Osteocyte (in vitro differentiated cells): ENCODE results near the gene TNIP2. TPM values are rescaled to one million over a fixed set of nuclear protein-coding genes. Genes with fewer than 3 reads are reported as not detected.

Source experiments
- DNase-seq: peaks from one replicate; pipeline ENCODE4 v3.0.0; 2021; ENCODE audit warnings: mixed read lengths; ENCODE audit not compliant: unreplicated experiment; ENCODE audit errors: extremely low spot score
- H3K27ac Mint-ChIP-seq: one replicate; pipeline ENCODE4 v1.8.0; 2021; ENCODE audit warnings: mild to moderate bottlenecking, mixed read lengths; ENCODE audit not compliant: unreplicated experiment
- H3K27me3 Mint-ChIP-seq: one replicate; pipeline ENCODE4 v1.8.0; 2021; ENCODE audit warnings: mixed read lengths; ENCODE audit not compliant: unreplicated experiment
- H3K36me3 Mint-ChIP-seq: one replicate; pipeline ENCODE4 v1.8.0; 2021; ENCODE audit warnings: mixed read lengths; ENCODE audit not compliant: unreplicated experiment
- H3K4me1 Mint-ChIP-seq: one replicate; pipeline ENCODE4 v1.8.0; 2021; ENCODE audit warnings: mixed read lengths; ENCODE audit not compliant: unreplicated experiment
- H3K4me3 Mint-ChIP-seq: one replicate; pipeline ENCODE4 v1.8.0; 2021; ENCODE audit warnings: mild to moderate bottlenecking, moderate library complexity, mixed read lengths; ENCODE audit not compliant: unreplicated experiment
- H3K9me3 Mint-ChIP-seq: one replicate; pipeline ENCODE4 v1.8.0; 2021; ENCODE audit warnings: mixed read lengths; ENCODE audit not compliant: unreplicated experiment
- total RNA-seq: library from RNA; stranded (reverse); gene quantifications from 2 replicates; pipeline ENCODE4 v1.2.1, GENCODE V29; 2021
- TF ChIP-seq, protein P1 (sequence below): fragments of 200-600 bp; sonication (generic); IDR thresholded peaks from 2 replicates; pipeline ENCODE4 v1.5.0; 2021; ENCODE audit warnings: antibody characterized with exemption, mild to moderate bottlenecking, moderate library complexity

Gene TNIP2
- total RNA-seq, 1 donor from 2014 or later = 34.0 TPM

GRCh38 chr4:2715426-2715825 lies 40.7 kb downstream of the TNIP2 start:
- no peaks in the 10 kb centered on the region for H3K27me3 Mint-ChIP-seq
- DNase-seq = no peak
- peaks cover 43% of the 10 kb centered on the region for H3K36me3 Mint-ChIP-seq
- TF ChIP-seq, protein P1, sequence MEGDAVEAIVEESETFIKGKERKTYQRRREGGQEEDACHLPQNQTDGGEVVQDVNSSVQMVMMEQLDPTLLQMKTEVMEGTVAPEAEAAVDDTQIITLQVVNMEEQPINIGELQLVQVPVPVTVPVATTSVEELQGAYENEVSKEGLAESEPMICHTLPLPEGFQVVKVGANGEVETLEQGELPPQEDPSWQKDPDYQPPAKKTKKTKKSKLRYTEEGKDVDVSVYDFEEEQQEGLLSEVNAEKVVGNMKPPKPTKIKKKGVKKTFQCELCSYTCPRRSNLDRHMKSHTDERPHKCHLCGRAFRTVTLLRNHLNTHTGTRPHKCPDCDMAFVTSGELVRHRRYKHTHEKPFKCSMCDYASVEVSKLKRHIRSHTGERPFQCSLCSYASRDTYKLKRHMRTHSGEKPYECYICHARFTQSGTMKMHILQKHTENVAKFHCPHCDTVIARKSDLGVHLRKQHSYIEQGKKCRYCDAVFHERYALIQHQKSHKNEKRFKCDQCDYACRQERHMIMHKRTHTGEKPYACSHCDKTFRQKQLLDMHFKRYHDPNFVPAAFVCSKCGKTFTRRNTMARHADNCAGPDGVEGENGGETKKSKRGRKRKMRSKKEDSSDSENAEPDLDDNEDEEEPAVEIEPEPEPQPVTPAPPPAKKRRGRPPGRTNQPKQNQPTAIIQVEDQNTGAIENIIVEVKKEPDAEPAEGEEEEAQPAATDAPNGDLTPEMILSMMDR = no peak
- peak overlapping the region; percentile 52 for H3K27ac Mint-ChIP-seq
- H3K9me3 Mint-ChIP-seq = peaks cover 3% of the 10 kb centered on the region
- H3K4me3 Mint-ChIP-seq = no peak overlapping the region
- peaks cover 24% of the 10 kb centered on the region for H3K4me1 Mint-ChIP-seq

- Mint-ChIP-seq H3K4me3 (no peak overlapping the region), H3K36me3 (peaks cover 42% of the 10 kb centered on the region), H3K27me3 (no peaks in the 10 kb centered on the region), H3K27ac (peak overlapping the region; percentile 89), H3K9me3 (peaks cover 3% of the 10 kb centered on the region), H3K4me1 (peaks cover 24% of the 10 kb centered on the region)
- TF ChIP-seq, protein P1 = no peak
- no peak for DNase-seq
Observed at GRCh38 chr4:2714918-2715317, 41.2 kb downstream of the TNIP2 start.

- Mint-ChIP-seq H3K4me1 (peaks cover 24% of the 10 kb centered on the region), H3K27me3 (no peaks in the 10 kb centered on the region), H3K36me3 (peaks cover 41% of the 10 kb centered on the region), H3K4me3 (peak overlapping the region; percentile 53), H3K27ac (peak overlapping the region; percentile 89), H3K9me3 (peaks cover 3% of the 10 kb centered on the region)
- TF ChIP-seq, protein P1 = no peak
- DNase-seq = no peak
Observed at GRCh38 chr4:2714061-2714770, 41.9 kb downstream of the TNIP2 start.

GRCh38 chr4:2713337-2713736 lies 42.8 kb downstream of the TNIP2 start:
- TF ChIP-seq, protein P1 = no peak
- Mint-ChIP-seq H3K27ac (peak overlapping the region; percentile 89), H3K4me1 (peaks cover 24% of the 10 kb centered on the region), H3K4me3 (peak overlapping the region; percentile 4), H3K36me3 (peaks cover 32% of the 10 kb centered on the region), H3K9me3 (peaks cover 3% of the 10 kb centered on the region), H3K27me3 (no peaks in the 10 kb centered on the region)
- DNase-seq = no peak

GRCh38 chr4:2712261-2712842 lies 43.8 kb downstream of the TNIP2 start:
- TF ChIP-seq, protein P1 = peak; percentile 48
- no peaks in the 10 kb centered on the region for H3K27me3 Mint-ChIP-seq
- DNase-seq = no peak
- peaks cover 27% of the 10 kb centered on the region for H3K36me3 Mint-ChIP-seq
- H3K9me3 Mint-ChIP-seq = peaks cover 3% of the 10 kb centered on the region
- H3K4me3 Mint-ChIP-seq = no peak overlapping the region
- peaks cover 24% of the 10 kb centered on the region for H3K4me1 Mint-ChIP-seq
- H3K27ac Mint-ChIP-seq = no peak overlapping the region
